Stimulated activated CD8-positive, alpha-beta memory T cell treated with anti-CD3 and anti-CD28 coated beads, Interleukin-7, amount 100 ng/mL, for 1 hour (primary cell): Measurements from ENCODE around the gene MMAB.
"Not testable (repeated sequence)": the region's sequence is repeated elsewhere in the genome, so short reads cannot be mapped to it uniquely, and the experiment has no call there.

Experiments used
- DNase-seq, 2 donors: peaks; one replicate each; pipeline ENCODE4 v3.0.0-alpha.2; 2020; ENCODE audit warnings: low read depth in 2 of 2

The MMAB gene

GRCh38 chr12:109602132-109602531 lies 28.8 kb upstream of the MMAB start:
- not testable (repeated sequence) for DNase-seq

GRCh38 chr12:109601557-109601956 lies 28.3 kb upstream of the MMAB start:
- no peak for DNase-seq

GRCh38 chr12:109600995-109601394 lies 27.7 kb upstream of the MMAB start:
- no peak for DNase-seq

- DNase-seq = no peak
Measured at GRCh38 chr12:109600481-109600880, 27.2 kb upstream of the MMAB start.

GRCh38 chr12:109599087-109599486 lies 25.8 kb upstream of the MMAB start:
- no peak for DNase-seq

- no peak for DNase-seq
Measured at GRCh38 chr12:109598428-109598854, 25.1 kb upstream of the MMAB start.

GRCh38 chr12:109597795-109598427 lies 24.6 kb upstream of the MMAB start:
- peak; percentile 19 to 36 for DNase-seq

- no peak for DNase-seq
Measured at GRCh38 chr12:109597414-109597794, 24.1 kb upstream of the MMAB start.

GRCh38 chr12:109596418-109597244 lies 23.3 kb upstream of the MMAB start:
- no peak for DNase-seq

GRCh38 chr12:109595321-109595902 lies 22.1 kb upstream of the MMAB start:
- no peak for DNase-seq

GRCh38 chr12:109594556-109595317 lies 21.4 kb upstream of the MMAB start:
- DNase-seq = no peak

- no peak for DNase-seq
Measured at GRCh38 chr12:109592905-109593272, 19.6 kb upstream of the MMAB start.

- no peak for DNase-seq
Measured at GRCh38 chr12:109592195-109592904, 19.0 kb upstream of the MMAB start.

GRCh38 chr12:109591041-109591440 lies 17.7 kb upstream of the MMAB start:
- no peak for DNase-seq

GRCh38 chr12:109590566-109590965 lies 17.3 kb upstream of the MMAB start:
- DNase-seq = no peak

GRCh38 chr12:109589691-109590245 lies 16.5 kb upstream of the MMAB start:
- no peak for DNase-seq

GRCh38 chr12:109589240-109589590 lies 15.9 kb upstream of the MMAB start:
- DNase-seq = no peak

- DNase-seq = no peak
Measured at GRCh38 chr12:109588461-109589239, 15.3 kb upstream of the MMAB start.

- no peak for DNase-seq
Measured at GRCh38 chr12:109587921-109588320, 14.6 kb upstream of the MMAB start.
